C4-2B (cell line): ENCODE data around the gene ORC3.

ENCODE experiments used
- CTCF ChIP-seq: fragments of 450-650 bp; conservative IDR thresholded peaks from 2 replicates; pipeline ENCODE4 v1.5.1; 2017; ENCODE audit warnings: mild to moderate bottlenecking
- ZFX ChIP-seq: fragments of 450-650 bp; IDR thresholded peaks from 2 replicates; pipeline ENCODE4 v1.6.1; 2017

GRCh38 chr6:87675004-87675681 lies 85.2 kb downstream of the ORC3 start:
- TF ChIP-seq CTCF (no peak), ZFX (no peak)
